ENCODE measurements around the gene ARHGEF35.
"Not testable (repeated sequence)": the region's sequence is repeated elsewhere in the genome, so short reads cannot be mapped to it uniquely, and the experiment has no call there.

GRCh38 chr7:144171594-144172350 lies 23.9 kb downstream of the ARHGEF35 start:
- TF ChIP-seq POLR2A, CTCF (IDR thresholded peaks at IDR 0.05): not testable (repeated sequence)

All from adrenal gland (tissue), 5 donors.